PC-3 (cell line): ENCODE results near the gene AHDC1.

Experiments used
- EZH2phosphoT487 ChIP-seq: fragments of 300-600 bp; sonication (generic); IDR thresholded peaks from 2 replicates; pipeline ENCODE4 v1.6.1; 2018; ENCODE audit warnings: mild to moderate bottlenecking, antibody characterized with exemption, low read length, borderline replicate concordance
- TF ChIP-seq, protein P1 (sequence below): fragments of 300-600 bp; sonication (generic); conservative IDR thresholded peaks from 2 replicates; pipeline ENCODE4 v1.5.1; 2017; ENCODE audit warnings: antibody characterized with exemption, low read depth, mild to moderate bottlenecking, low read length

DNA sequence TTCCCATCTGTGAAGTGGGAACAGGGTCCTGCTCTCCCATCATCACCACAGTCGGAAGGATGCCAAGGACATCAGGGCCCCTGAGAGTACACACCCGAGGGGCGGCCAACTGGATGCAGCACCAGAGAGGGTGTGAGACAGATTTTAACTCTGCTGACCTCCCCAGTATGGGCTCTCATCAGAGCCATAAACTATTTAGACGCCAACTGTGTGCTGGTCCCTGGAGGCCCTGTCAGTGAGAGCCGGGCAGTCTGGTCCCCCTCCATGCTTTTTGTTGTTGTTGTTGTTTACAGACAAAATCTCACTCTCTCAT is 29.3 kb upstream of the AHDC1 start:
- TF ChIP-seq, protein P1, sequence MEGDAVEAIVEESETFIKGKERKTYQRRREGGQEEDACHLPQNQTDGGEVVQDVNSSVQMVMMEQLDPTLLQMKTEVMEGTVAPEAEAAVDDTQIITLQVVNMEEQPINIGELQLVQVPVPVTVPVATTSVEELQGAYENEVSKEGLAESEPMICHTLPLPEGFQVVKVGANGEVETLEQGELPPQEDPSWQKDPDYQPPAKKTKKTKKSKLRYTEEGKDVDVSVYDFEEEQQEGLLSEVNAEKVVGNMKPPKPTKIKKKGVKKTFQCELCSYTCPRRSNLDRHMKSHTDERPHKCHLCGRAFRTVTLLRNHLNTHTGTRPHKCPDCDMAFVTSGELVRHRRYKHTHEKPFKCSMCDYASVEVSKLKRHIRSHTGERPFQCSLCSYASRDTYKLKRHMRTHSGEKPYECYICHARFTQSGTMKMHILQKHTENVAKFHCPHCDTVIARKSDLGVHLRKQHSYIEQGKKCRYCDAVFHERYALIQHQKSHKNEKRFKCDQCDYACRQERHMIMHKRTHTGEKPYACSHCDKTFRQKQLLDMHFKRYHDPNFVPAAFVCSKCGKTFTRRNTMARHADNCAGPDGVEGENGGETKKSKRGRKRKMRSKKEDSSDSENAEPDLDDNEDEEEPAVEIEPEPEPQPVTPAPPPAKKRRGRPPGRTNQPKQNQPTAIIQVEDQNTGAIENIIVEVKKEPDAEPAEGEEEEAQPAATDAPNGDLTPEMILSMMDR, result no peak
- TF ChIP-seq EZH2phosphoT487, result no peak
